GM23338 (cell line): ENCODE measurements around the gene AAR2.

Experiments
- CREB1 ChIP-seq: fragments of 250-450 bp; sonication (Bioruptor Pico); IDR thresholded peaks from 2 replicates; pipeline ENCODE4 v1.5.0; 2020; ENCODE audit warnings: low read depth, mild to moderate bottlenecking, moderate library complexity
- CTCF ChIP-seq, 2 experiments: fragments of 200-600 bp in 1 of 2; sonication (generic) in 1 of 2; conservative IDR thresholded peaks; 2 replicates each; pipeline versions ENCODE4 v1.5.1 to v1.6.1; 2016 to 2017; ENCODE audit warnings: antibody characterized with exemption in 2 of 2, low read depth in 2 of 2, mild to moderate bottlenecking in 2 of 2, moderate library complexity in 1 of 2
- EZH2 ChIP-seq: fragments of 200-600 bp; sonication (generic); IDR thresholded peaks from one replicate; pipeline ENCODE4 v1.8.0; 2017; ENCODE audit warnings: antibody characterized with exemption, mild to moderate bottlenecking, low read depth; ENCODE audit not compliant: unreplicated experiment
- EZH2phosphoT487 ChIP-seq: fragments of 200-600 bp; sonication (generic); IDR thresholded peaks from one replicate; pipeline ENCODE4 v1.8.1; 2018; ENCODE audit warnings: antibody characterized with exemption; ENCODE audit not compliant: unreplicated experiment
- POLR2AphosphoS5 ChIP-seq: IDR thresholded peaks from 2 replicates; pipeline ENCODE4 v1.6.1; 2016; ENCODE audit warnings: antibody characterized with exemption, low read depth
- REST ChIP-seq: IDR thresholded peaks from one replicate; pipeline ENCODE4 v1.6.1; 2018; ENCODE audit warnings: antibody characterized with exemption; ENCODE audit not compliant: unreplicated experiment
- STAT1 ChIP-seq: IDR thresholded peaks from one replicate; pipeline ENCODE4 v1.6.1; 2016; ENCODE audit warnings: antibody characterized with exemption; ENCODE audit not compliant: unreplicated experiment

DNA sequence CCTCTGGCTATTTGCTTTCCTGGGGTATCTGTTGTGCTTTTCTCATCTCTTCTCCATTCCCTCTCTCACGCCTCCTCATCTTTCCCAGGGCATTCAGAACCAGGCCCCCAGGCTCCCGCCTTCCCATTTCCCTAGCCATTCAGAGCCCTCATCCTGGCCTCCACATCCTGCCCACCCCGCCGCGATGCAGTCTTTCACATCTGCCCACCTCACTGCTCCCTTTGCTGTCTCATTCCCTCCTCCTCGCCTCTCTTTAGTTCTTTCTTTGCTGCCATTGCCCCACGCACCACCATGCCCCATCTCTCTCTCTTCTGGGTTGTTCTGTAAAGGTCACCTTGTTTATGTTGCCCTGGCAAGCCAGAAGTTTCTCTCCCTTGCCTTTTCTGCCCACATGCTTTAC lies 10.6 kb upstream of the AAR2 start:
- no peak for TF ChIP-seq CTCF (conservative IDR thresholded peaks at IDR 0.05; ENCODE audit: low read depth in 2 of 2)
- no peak for TF ChIP-seq STAT1
- TF ChIP-seq POLR2AphosphoS5 = no peak
- no peak for TF ChIP-seq CREB1
- no peak for TF ChIP-seq EZH2phosphoT487
- no peak for TF ChIP-seq EZH2
- TF ChIP-seq REST = no peak
